ENCODE data around the gene ATF5.
"Not testable (repeated sequence)": the region's sequence is repeated elsewhere in the genome, so short reads cannot be mapped to it uniquely, and the experiment has no call there.

Gene ATF5

GRCh38 chr19:49968279-49968922 lies 39.4 kb downstream of the ATF5 start:
- DNase-seq (ENCODE audit: low read depth) = no peak
- in situ Hi-C loops (cut with HindIII; ENCODE audit: low sequenced_read_pairs) = no loop called here
- no peak overlapping the region for H3K4me3 ChIP-seq (ENCODE audit: low read depth, low read length)
- no peak for TF ChIP-seq CTCF (IDR thresholded peaks at IDR 0.05; ENCODE audit: low read depth, low read length, missing control alignments)

GRCh38 chr19:49969355-49969754 lies 40.4 kb downstream of the ATF5 start:
- DNase-seq (ENCODE audit: low read depth); in situ Hi-C loops (cut with HindIII; ENCODE audit: low sequenced_read_pairs); H3K4me3 ChIP-seq (ENCODE audit: low read depth, low read length): not testable (repeated sequence)

- no peak overlapping the region for H3K4me3 ChIP-seq (ENCODE audit: low read depth, low read length)
- in situ Hi-C loops (cut with HindIII; ENCODE audit: low sequenced_read_pairs) = no loop called here
- no peak for DNase-seq (ENCODE audit: low read depth)
- no peak for TF ChIP-seq CTCF (IDR thresholded peaks at IDR 0.05; ENCODE audit: low read depth, low read length, missing control alignments)
Observed at GRCh38 chr19:49971991-49972411, 43.0 kb downstream of the ATF5 start.

GRCh38 chr19:49972841-49973240 lies 43.8 kb downstream of the ATF5 start:
- no peak for TF ChIP-seq CTCF (IDR thresholded peaks at IDR 0.05; ENCODE audit: low read depth, low read length, missing control alignments)
- in situ Hi-C loops (cut with HindIII; ENCODE audit: low sequenced_read_pairs) = no loop called here
- H3K4me3 ChIP-seq (ENCODE audit: low read depth, low read length) = no peak overlapping the region
- DNase-seq (ENCODE audit: low read depth) = no peak

- DNase-seq (ENCODE audit: low read depth) = no peak
- in situ Hi-C loops (cut with HindIII; ENCODE audit: low sequenced_read_pairs) = no loop called here
- TF ChIP-seq CTCF (IDR thresholded peaks at IDR 0.05; ENCODE audit: low read depth, low read length, missing control alignments) = no peak
- no peak overlapping the region for H3K4me3 ChIP-seq (ENCODE audit: low read depth, low read length)
Observed at GRCh38 chr19:49973987-49974386, 45.0 kb downstream of the ATF5 start.

- in situ Hi-C loops (cut with HindIII; ENCODE audit: low sequenced_read_pairs) = no loop called here
- no peak overlapping the region for H3K4me3 ChIP-seq (ENCODE audit: low read depth, low read length)
- DNase-seq (ENCODE audit: low read depth) = no peak
- TF ChIP-seq CTCF (IDR thresholded peaks at IDR 0.05; ENCODE audit: low read depth, low read length, missing control alignments) = no peak
Observed at GRCh38 chr19:49975051-49975450, 46.0 kb downstream of the ATF5 start.

- in situ Hi-C loops (cut with HindIII; ENCODE audit: low sequenced_read_pairs) = no loop called here
- no peak for TF ChIP-seq CTCF (IDR thresholded peaks at IDR 0.05; ENCODE audit: low read depth, low read length, missing control alignments)
- DNase-seq (ENCODE audit: low read depth) = no peak
- H3K4me3 ChIP-seq (ENCODE audit: low read depth, low read length) = no peak overlapping the region
Observed at GRCh38 chr19:49976496-49976895, 47.5 kb downstream of the ATF5 start.
